Transverse colon (tissue), 4 donors: Measurements from ENCODE around the gene DDX19B. TPM values are rescaled to one million over a fixed set of nuclear protein-coding genes. Genes with fewer than 3 reads are reported as not detected.

ENCODE experiments used
- DNase-seq: peaks from one replicate; pipeline ENCODE4 v3.0.0-alpha.2; 2019
- H3K27ac ChIP-seq, 4 donors: fragments of 200-600 bp; sonication (generic); 2 replicates each; pipeline ENCODE4 v1.5.1; 2016 to 2018; ENCODE audit warnings: inconsistent platforms in 4 of 4
- H3K27me3 ChIP-seq: fragments of 200-600 bp; sonication (generic); 2 replicates; pipeline ENCODE4 v1.5.1; 2017; ENCODE audit warnings: inconsistent platforms
- H3K36me3 ChIP-seq, 4 donors: fragments of 200-600 bp; sonication (generic); 2 replicates each; pipeline ENCODE4 v1.5.1; 2017 to 2019; ENCODE audit warnings: inconsistent platforms in 4 of 4
- H3K4me1 ChIP-seq, 4 donors: fragments of 200-600 bp; sonication (generic); 2 replicates each; pipeline ENCODE4 v1.5.1; 2017 to 2020; ENCODE audit warnings: inconsistent platforms in 4 of 4
- H3K4me3 ChIP-seq, 4 donors: fragments of 200-600 bp; sonication (generic); 1 replicate in 1 of 4; 2 replicates in 3 of 4; pipeline versions ENCODE4 v1.5.1 to v1.6.1; 2017 to 2019; ENCODE audit warnings: inconsistent platforms in 4 of 4
- H3K9me3 ChIP-seq, 2 donors: fragments of 200-600 bp; sonication (generic); 2 replicates each; pipeline ENCODE4 v1.5.1; 2017 to 2019; ENCODE audit warnings: inconsistent platforms in 2 of 2
- EP300 ChIP-seq: sonication (generic); formaldehyde crosslinking; IDR thresholded peaks from one replicate; pipeline ENCODE4 v1.6.1; 2017; ENCODE audit warnings: antibody characterized with exemption, low read depth
- POLR2A ChIP-seq: fragments of 450-650 bp; IDR thresholded peaks from one replicate; pipeline ENCODE4 v1.6.1; 2016; ENCODE audit warnings: antibody characterized with exemption, mild to moderate bottlenecking, moderate library complexity
- POLR2AphosphoS5 ChIP-seq, 3 donors: sonication (generic); formaldehyde crosslinking; IDR thresholded peaks; one replicate each; pipeline ENCODE4 v1.6.1; 2016; ENCODE audit warnings: antibody characterized with exemption in 3 of 3
- WGBS, 2 donors: methylation state at CpG; one replicate each; pipeline ENCODE4 v1.1.5; 2018; ENCODE audit warnings: low coverage in 1 of 2; 5-methylcytosine and 5-hydroxymethylcytosine counted together
- in situ Hi-C, 4 donors: fragments of 200-750 bp; cut with MboI; loops; one replicate each; pipeline versions ENCODE4 v1.15.0 to v1.15.1; 2017; ENCODE audit warnings: low sequenced_read_pairs in 3 of 4, low pct_ligation_motif_present in 1 of 4, low pct_unique_long_range_greater_than_20kb in 1 of 4
- intact Hi-C: fragments of 100-400 bp; cut with DNase I; formaldehyde crosslinking; loops from one replicate; pipeline ENCODE4 v1.15.1; 2023; ENCODE audit warnings: low total_unique reads
- total RNA-seq, 4 donors: library from RNA; depleted of rRNA; stranded (reverse); fragments of >200 nt; gene quantifications; one replicate each; pipeline ENCODE4 v1.1.0, GENCODE V29; 2016
- TF ChIP-seq, protein P1 (sequence below), 5 experiments: fragments of 200-600 bp in 3 of 5; fragments of 450-650 bp in 2 of 5; sonication (generic) in 3 of 5; IDR thresholded peaks; 1 replicate in 2 of 5; 2 replicates in 3 of 5; pipeline ENCODE4 v1.5.1; 2016 to 2017; ENCODE audit warnings: antibody characterized with exemption in 5 of 5, inconsistent platforms in 3 of 5, mild to moderate bottlenecking in 2 of 5, moderate library complexity in 1 of 5

Gene DDX19B
- total RNA-seq, 4 donors from 2014 or later, result 10.5 to 33.7 (median 22.6) TPM

DNA sequence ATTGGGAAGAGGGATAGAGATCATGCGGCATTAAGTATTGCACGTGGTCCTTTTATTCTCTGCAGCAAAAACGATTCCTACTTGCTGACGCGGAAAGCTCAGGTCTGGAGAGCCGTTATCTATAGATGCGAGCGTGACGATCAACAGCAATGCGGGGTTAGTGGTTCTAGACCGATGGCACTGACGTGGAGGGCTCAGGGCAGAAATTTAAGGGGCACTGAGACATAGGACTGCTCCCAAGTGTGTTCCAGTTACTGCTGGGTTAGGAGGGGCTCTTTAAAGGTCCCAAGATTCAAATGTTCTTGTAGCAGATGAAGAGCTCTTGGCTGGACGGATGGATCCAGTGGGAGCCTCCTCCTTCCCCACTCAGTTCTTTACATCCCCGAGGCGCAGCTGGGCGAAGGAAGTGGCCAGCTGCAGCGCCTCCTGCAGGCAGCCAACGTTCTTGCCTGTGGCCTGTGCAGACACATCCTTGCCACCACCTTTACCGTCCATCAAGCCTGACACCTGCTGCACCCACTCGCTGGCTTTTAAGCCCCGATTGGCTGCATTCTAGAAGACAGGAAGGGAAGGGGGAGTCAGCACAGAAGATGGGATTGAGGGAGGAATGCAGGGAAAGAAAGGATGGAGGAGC, 46.5 kb upstream of the DDX19B start:
- H3K36me3 ChIP-seq, result peaks cover 0 to 33% (median 12%) of the 10 kb centered on the region in 4 donors
- H3K27me3 ChIP-seq, result no peaks in the 10 kb centered on the region
- H3K27ac ChIP-seq, result peak overlapping the region in 2 of 4 donors; percentile 97 to 98
- H3K4me1 ChIP-seq, result peaks cover 14 to 24% (median 21%) of the 10 kb centered on the region in 4 donors
- in situ Hi-C loops, result loop anchor here in 1 of 4 donors (25.0 kb wide), 1 partner anchor 90 kb away; the partner anchor contains the start of gene CLEC18C
- 84 to 92% methylated on average over 2 to 21 of the region's 21 CpGs for WGBS, 2 donors
- no peak overlapping the region for H3K4me3 ChIP-seq
- DNase-seq, result no peak
- intact Hi-C loops, result loop anchor here (10.0 kb wide), 1 partner anchor 88 kb away; no protein-coding TSS in a partner anchor
- H3K9me3 ChIP-seq, result no peaks in the 10 kb centered on the region
- TF ChIP-seq POLR2A, result no peak
- TF ChIP-seq, protein P1, sequence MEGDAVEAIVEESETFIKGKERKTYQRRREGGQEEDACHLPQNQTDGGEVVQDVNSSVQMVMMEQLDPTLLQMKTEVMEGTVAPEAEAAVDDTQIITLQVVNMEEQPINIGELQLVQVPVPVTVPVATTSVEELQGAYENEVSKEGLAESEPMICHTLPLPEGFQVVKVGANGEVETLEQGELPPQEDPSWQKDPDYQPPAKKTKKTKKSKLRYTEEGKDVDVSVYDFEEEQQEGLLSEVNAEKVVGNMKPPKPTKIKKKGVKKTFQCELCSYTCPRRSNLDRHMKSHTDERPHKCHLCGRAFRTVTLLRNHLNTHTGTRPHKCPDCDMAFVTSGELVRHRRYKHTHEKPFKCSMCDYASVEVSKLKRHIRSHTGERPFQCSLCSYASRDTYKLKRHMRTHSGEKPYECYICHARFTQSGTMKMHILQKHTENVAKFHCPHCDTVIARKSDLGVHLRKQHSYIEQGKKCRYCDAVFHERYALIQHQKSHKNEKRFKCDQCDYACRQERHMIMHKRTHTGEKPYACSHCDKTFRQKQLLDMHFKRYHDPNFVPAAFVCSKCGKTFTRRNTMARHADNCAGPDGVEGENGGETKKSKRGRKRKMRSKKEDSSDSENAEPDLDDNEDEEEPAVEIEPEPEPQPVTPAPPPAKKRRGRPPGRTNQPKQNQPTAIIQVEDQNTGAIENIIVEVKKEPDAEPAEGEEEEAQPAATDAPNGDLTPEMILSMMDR (IDR thresholded peaks at IDR 0.05), result peak in 2 of 5 experiments; percentile 5 to 9

DNA sequence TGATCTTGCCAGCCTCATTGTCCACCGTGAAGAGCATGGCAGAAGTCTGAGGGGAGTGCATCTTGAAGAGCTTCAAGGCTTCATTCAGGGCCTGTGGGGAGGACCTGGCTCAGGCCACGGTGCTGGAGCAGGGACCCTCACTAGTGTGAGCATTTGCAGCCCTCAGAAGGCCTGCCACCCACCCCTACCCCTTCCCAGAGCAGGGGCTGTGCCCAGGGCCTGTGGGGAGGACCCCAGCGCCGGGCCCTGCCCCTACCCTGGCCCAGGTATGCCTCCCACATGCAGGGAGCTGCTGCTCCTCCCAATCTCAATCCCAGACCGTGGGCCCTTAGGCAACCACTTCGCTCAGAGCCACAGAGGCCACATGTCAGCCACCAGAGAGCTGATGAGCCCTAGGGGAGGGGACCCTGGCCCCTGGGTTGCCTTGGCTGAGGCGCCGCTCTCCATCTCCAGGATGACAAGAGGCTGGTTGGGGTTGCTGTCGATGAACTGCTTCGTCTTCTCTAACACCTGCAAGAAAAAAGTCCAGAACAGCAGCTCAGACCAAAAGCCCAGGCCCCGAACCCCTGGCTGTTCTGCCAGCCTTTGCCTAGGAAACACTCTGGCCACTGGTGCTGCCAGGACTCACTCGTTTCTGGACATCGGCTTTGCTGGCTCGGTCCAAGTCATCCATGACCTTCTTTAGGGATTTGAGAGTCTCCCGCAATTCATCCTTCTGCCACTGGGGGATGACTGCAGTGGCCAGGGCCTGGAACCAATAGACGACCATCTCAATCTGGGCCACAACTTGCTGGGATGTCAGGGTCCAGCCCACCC, 45.5 kb upstream of the DDX19B start:
- DNase-seq, result peak; percentile 26
- 86% methylated on average over 14 of the region's 16 CpGs; no CpG with 5 or more reads in 1 of the 2 donors for WGBS, 2 donors
- peaks cover 0 to 43% (median 17%) of the 10 kb centered on the region in 4 donors for H3K36me3 ChIP-seq
- in situ Hi-C loops (loop anchor here in 1 of 4 donors (25.0 kb wide), 1 partner anchor 91 kb away; the partner anchor contains the start of gene CLEC18C), intact Hi-C loops (loop anchor here (10.0 kb wide), 1 partner anchor 89 kb away; no protein-coding TSS in a partner anchor)
- TF ChIP-seq POLR2A, result no peak
- no peak for TF ChIP-seq POLR2AphosphoS5 (IDR thresholded peaks at IDR 0.05)
- TF ChIP-seq, protein P1 (IDR thresholded peaks at IDR 0.05), result peak; percentile 42 to 57 (median 48)
- no peak overlapping the region for H3K4me3 ChIP-seq
- peaks cover 14 to 21% (median 20%) of the 10 kb centered on the region in 4 donors for H3K4me1 ChIP-seq
- no peak overlapping the region for H3K27ac ChIP-seq
- H3K9me3 ChIP-seq, result no peaks in the 10 kb centered on the region
- H3K27me3 ChIP-seq, result no peaks in the 10 kb centered on the region

DNA sequence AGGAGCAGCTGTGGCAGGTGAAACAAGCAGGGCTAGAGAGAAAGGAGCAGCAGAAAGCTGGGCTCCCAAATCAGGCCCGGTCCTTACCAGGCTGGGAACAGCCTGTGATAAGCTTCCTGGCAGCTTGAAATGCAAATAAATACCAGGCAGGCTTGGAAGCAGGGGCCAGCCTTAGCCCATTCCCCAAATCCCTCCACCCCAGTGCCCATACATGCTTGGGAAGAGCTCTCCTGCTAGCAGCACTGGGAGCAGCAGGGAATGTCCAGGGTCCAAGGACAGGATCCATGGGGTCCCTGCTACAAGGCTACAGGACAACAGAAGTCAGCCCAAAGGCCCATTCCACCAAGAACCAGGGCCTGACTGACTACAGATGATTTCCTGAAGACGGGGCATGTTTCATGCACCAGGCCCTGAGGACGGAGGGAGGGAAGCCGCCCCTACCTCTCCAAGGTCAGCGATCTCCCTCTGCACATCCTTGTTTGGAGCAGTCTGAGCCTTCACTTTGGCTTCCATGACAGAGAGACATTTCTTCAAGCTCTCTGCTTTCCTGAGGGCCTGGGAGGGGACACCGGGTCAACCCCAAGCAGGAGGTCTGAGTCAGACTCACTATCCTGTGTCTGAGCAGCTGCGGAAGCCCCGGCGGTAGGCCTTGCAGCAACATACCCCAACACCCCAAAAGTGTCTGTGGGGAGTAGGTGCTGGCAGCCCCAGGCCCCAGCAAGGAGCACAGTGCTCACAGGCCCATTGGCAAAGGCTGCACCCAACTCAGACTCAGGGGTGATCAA, 44.6 kb upstream of the DDX19B start:
- WGBS, 2 donors, result 96% methylated on average over 9 of the region's 9 CpGs; no CpG with 5 or more reads in 1 of the 2 donors
- Histone ChIP-seq H3K27ac (no peak overlapping the region), H3K9me3 (no peaks in the 10 kb centered on the region), H3K27me3 (no peaks in the 10 kb centered on the region), H3K4me3 (no peak overlapping the region), H3K36me3 (peaks cover 0 to 52% (median 21%) of the 10 kb centered on the region in 4 donors), H3K4me1 (peaks cover 9 to 16% (median 15%) of the 10 kb centered on the region in 4 donors)
- DNase-seq, result no peak
- intact Hi-C loops (loop anchor here (10.0 kb wide), 1 partner anchor 90 kb away; no protein-coding TSS in a partner anchor), in situ Hi-C loops (loop anchor here in 1 of 4 donors (25.0 kb wide), 1 partner anchor 92 kb away; the partner anchor contains the start of gene CLEC18C)
- no peak for TF ChIP-seq POLR2AphosphoS5 (IDR thresholded peaks at IDR 0.05)
- no peak for TF ChIP-seq EP300
- TF ChIP-seq POLR2A, result no peak
- TF ChIP-seq, protein P1 (IDR thresholded peaks at IDR 0.05), result no peak
